ENCODE data around the gene SLC49A3.
"Not testable (repeated sequence)": the region's sequence is repeated elsewhere in the genome, so short reads cannot be mapped to it uniquely, and the experiment has no call there.

The SLC49A3 gene

DNA sequence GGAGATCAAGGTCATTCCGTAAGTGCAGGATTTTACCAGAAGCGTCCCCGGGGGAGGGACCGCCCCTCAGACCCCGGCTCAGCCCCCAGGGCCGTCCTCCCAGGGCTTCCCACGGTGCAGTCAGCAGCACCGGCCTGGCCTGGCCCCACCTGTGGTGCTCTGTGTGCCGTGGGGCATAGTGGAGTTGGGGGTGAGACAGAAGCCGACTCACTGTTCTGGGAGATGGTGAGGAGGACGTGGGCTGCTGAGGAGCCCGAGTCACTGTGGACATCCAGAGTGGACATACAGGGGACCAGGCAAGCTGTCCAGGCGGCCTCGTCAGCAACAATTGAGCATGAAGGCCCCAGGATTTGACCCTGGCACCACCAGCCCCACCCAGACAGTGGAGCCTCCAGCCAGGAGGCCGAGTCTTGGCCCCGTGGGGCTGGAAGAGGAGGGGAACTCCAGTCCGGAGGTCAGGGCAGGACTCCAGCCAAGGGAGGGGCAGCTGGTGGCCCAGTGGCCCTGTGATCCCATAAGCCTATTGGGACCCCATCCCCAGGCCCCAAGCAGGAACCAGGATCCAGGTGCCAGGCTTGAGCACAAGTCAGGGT is 34.0 kb downstream of the SLC49A3 start:
- no peak for FAIRE-seq

GRCh38 chr4:654503-654845 is 34.5 kb downstream of the SLC49A3 start:
- no peak for FAIRE-seq

More for the DNA sequence above, 34.0 kb downstream of the SLC49A3 start:
- no peak for DNase-seq (ENCODE audit: low spot score)

GRCh38 chr4:653831-654502 is 35.0 kb downstream of the SLC49A3 start:
- FAIRE-seq, result no peak
- no peak for DNase-seq (ENCODE audit: low spot score)

More at GRCh38 chr4:654503-654845, 34.5 kb downstream of the SLC49A3 start:
- DNase-seq (ENCODE audit: low spot score), result no peak

GRCh38 chr4:653080-653821 is 35.7 kb downstream of the SLC49A3 start:
- DNase-seq (ENCODE audit: low spot score) (no peak), FAIRE-seq (no peak)

DNA sequence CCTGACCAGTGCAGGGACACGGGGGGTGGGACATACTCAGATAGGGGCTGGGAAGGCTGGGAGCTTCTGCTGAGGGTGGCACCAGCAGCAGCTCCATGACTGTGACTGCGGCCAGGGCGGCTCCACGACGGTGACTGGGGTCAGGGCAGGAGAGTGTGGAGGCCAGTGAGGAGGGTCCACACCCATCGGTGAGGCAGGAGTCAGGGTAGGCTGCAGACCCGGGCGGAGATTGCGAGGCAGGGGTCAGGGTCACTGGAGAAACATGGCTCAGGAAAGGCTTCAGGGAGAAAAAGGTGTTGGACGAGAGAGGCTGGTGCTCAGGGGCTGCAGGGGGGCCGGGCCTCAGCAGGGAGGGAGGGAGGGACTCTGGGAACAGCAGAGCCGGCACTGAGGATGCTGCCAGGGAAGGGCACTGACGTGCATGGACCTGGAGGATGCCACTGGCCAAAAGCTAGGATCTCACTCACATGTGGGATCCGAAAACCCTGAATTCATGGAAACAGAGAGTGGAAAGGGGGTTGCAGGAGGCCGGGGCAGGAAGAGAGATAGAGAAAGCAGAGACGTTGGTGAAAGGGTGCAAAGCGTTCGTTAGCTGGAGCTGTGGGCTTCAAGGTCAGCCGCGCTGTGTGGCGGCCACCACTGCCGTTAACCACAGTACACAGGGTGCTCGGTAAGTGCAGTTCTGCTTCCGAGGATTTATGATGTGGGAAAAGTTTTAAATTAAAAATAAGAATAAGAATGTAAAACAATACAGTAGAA is 36.9 kb downstream of the SLC49A3 start:
- DNase-seq (ENCODE audit: low spot score), result no peak
- no peak for FAIRE-seq

DNA sequence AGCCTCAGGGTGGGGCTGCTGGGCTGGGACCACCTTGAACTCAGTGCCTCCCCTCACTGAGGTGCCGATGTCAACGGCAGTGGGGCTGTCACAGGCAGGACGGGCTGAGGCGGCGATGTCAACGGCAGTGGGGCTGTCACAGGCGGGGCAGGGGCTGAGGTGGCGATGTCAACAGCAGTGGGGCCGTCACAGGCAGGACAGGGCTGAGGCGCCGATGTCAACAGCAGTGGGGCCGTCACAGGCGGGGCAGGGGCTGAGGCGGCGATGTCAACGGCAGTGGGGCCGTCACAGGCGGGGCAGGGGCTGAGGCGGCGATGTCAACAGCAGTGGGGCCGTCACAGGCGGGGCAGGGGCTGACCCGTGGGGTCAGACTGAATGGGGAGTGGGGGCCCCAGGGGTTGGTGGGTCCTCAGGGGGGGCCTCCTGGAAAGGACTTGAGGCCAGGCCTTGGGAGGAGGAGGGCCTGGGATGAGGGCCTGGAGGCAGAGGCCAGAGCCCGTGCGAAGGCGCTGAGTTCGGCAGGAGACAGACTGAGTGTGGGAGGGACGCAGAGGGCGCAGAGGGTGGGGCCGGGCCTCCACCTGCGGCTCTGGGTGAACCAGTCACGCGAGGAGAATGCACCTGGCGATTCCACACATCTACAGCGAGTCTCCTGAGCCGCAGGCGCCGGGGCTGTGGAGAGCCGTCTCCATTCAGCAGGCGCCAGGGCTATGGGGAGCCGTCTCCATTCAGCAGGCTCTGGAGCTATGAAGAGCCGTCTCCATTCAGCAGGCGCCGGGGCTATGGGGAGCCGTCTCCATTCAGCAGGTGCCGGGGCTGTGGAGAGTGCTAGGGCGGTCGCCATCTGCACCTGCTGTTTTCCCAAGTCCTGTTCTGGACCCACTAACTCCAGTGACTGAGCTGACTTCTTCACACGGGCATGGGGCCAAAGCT is 37.7 kb downstream of the SLC49A3 start:
- FAIRE-seq (no peak), DNase-seq (ENCODE audit: low spot score) (no peak)

- DNase-seq (ENCODE audit: low spot score) (no peak), FAIRE-seq (no peak)
Observed at GRCh38 chr4:650461-650860, 38.5 kb downstream of the SLC49A3 start.

- DNase-seq (ENCODE audit: low spot score) (no peak), FAIRE-seq (no peak)
Observed at GRCh38 chr4:649751-650310, 39.1 kb downstream of the SLC49A3 start.

- FAIRE-seq, result no peak
- no peak for DNase-seq (ENCODE audit: low spot score)
Observed at GRCh38 chr4:649293-649625, 39.7 kb downstream of the SLC49A3 start.

DNA sequence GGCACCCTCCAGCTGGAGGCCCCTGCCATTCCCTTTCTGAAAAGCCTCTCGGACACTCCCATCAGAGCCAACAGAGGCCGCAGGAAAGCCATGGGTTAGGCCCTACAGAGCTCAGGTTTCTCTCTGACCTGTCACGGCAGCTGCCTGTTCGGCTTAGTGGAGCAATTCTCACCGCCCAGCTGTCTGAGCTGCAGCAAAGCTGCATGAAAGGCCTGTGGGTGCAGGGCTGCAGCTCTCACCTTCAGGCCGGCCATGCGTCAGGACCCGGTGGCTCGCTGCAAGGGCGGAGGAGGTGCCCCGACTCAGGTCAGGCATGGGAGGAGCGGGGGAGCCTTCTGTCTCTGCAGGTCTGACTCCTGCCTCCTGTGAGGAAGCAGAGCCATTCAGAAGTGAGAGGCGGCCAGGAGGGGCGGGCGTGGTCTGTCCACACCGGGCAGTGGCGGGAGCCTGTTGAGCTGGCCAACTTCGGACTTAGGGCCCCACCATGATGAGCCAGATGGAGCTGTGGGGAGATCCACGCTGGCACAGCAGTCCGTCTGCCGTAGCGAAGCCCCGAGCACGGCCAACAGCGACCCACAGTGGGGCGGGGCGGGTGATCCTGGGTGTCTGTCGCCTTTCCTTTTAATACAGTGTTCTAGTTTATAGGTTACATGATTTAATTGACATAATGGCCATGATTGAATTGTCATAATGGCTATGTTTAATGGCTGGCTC is 40.2 kb downstream of the SLC49A3 start:
- no peak for DNase-seq (ENCODE audit: low spot score)
- no peak for FAIRE-seq

- DNase-seq (ENCODE audit: low spot score) (no peak), FAIRE-seq (no peak)
Observed at GRCh38 chr4:647481-647880, 41.5 kb downstream of the SLC49A3 start.

DNA sequence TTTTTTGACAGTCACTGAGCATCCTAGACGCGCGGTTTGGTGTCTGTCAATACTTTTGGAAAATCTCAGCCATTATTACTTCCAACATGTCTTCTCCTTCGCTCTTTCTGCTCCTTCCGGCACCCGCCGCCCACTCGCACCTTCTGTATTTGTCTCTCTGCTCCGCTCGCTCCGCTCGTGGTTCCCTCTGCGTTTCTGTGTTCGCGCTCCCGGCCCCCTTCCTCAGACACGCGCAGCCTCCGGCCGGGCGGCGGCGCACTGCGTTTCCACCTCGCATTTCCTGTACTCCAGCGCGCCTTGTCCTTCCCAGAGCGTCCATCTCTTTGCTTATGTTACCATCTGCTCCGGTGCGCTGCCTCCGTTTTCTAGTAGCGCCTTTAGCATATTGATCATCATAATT is 42.5 kb downstream of the SLC49A3 start:
- FAIRE-seq (no peak), DNase-seq (ENCODE audit: low spot score) (no peak)

DNA sequence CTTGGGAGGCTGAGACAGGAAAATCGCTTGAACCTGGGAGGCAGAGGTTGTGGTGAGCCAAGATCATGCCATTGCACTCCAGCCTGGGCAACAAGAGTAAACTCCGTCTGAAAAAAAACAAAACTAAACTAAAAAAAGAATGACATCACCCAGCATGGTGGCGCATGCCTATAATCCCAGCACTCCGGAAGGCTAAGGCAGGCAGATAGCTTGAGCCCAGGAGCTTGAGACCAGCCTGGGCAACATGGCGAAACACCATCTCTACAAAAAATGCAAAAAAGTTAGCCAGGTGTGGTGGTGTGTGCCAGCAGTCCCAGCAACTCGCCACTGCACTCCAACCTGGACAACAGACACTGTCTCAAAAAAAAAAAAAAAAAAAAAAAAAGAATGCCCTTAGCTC is 46.6 kb downstream of the SLC49A3 start:
- not testable (repeated sequence) for FAIRE-seq; DNase-seq (ENCODE audit: low spot score)

- no peak for FAIRE-seq
- no peak for DNase-seq (ENCODE audit: low spot score)
Observed at GRCh38 chr4:637536-638280, 51.2 kb downstream of the SLC49A3 start.

DNA sequence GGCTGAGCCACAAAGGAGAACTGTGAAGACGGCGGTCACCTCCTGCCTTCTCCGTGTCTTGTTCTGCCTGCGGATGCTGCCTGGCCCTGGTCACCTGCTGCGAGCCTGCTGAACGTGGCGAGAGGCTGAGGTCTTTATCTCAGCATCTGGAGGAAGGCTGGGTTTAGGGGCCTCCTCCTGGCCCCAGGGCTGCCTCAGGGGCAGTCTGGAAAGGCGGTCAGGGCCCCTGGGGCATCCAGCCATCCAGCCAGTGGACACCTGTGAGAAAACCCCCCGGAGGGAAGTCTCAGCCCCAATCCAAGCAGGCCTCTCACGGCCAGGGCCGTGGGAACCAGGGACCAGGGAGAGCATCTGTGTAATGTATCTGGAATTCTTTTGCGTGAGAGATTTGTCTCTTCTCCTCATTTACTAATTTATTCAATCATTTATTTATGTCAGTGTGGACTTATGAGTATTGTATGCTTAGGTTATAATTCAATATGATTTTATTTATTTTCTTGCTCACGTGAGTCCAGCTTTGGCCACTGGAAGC is 52.3 kb downstream of the SLC49A3 start:
- FAIRE-seq (no peak), DNase-seq (ENCODE audit: low spot score) (no peak)

DNA sequence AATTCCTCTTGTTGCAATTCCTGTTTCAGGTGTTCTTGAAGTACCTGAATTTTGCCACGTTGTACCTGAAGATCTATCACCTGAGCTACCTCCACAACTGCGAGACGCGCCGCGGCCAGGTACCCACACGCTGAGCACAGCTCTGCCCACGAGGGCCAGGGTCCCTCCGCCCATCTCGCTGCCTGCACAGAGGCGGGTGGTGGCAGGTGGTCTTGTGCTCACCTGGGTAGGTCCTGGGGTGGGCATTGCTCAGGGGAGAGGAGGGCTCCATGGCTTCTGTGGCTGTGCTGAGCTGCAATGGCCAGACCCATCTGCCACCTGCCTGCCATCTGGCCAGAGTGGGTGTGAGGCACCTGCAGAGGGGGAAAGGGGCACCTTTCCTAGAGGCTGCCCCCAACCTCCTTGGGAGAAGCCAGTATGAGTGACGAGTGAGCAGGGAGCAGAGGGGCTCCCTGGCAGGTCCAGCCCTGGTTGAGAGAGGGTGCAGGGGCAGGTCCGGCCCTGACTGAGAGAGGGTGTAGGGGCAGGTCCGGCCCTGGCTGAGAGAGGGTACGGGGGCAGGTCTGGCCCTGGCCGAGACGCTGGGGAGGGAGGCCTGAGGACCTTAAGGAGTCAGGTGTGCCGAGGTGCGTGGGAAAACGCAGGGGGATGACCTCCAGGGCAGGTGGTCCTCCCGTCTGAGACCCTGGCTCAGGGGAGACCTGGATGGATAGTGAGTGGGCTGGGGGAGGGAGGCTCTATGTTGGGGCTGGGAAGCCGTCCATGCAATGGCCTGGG is 52.9 kb downstream of the SLC49A3 start:
- FAIRE-seq (no peak), DNase-seq (ENCODE audit: low spot score) (no peak)

DNA sequence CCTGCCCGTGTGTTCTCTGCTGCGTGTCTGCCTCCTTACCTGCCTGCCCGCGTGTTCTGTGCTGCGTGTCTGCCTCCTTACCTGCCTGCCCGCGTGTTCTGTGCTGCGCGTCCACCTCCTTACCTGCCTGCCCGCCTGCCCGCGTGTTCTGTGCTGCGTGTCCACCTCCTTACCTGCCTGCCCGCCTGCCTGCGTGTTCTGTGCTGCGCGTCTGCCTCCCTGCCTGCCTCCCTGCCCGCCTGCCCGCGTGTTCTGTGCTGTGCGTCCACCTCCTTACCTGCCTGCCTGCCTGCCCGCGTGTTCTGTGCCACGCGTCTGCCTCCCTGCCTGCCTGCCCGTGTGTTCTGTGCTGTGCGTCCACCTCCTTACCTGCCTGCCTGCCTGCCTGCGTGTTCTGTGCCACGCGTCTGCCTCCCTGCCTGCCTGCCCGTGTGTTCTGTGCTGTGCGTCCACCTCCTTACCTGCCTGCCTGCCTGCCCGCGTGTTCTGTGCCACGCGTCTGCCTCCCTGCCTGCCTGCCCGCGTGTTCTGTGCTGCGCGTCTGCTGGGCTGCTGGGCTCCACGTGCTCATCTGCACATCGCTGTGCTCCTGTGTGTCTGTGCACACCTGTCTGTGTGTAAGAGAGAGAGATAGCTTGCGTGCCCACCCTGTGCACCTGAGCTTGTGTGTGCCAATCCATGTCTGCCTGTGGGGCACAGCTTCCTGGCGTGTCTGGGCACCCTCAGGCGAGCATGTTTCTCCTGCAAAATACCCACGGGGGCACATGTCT is 53.7 kb downstream of the SLC49A3 start:
- not testable (repeated sequence) for DNase-seq (ENCODE audit: low spot score); FAIRE-seq

GRCh38 chr4:634599-634985 is 54.4 kb downstream of the SLC49A3 start:
- DNase-seq (ENCODE audit: low spot score) (no peak), FAIRE-seq (no peak)

Measured in RCC 7860 (cell line).